HEK293 (cell line): ENCODE data around the gene ARG2.

ENCODE experiments used
- CTCF ChIP-seq: fragments of 450-650 bp; formaldehyde crosslinking; IDR thresholded peaks from 2 replicates; pipeline ENCODE4 v1.5.1; 2016; ENCODE audit warnings: missing biosample characterization, missing genetic modification characterization
- KLF9 ChIP-seq: fragments of 450-650 bp; formaldehyde crosslinking; IDR thresholded peaks from 2 replicates; pipeline ENCODE4 v1.5.1; 2016; ENCODE audit warnings: missing biosample characterization, missing genetic modification characterization, low read depth
- SP2 ChIP-seq: fragments of 450-650 bp; formaldehyde crosslinking; IDR thresholded peaks from 2 replicates; pipeline ENCODE4 v1.5.1; 2016; ENCODE audit warnings: missing biosample characterization, missing genetic modification characterization
- ZBTB8A ChIP-seq: fragments of 450-650 bp; formaldehyde crosslinking; IDR thresholded peaks from 2 replicates; pipeline ENCODE4 v1.5.1; 2016; ENCODE audit warnings: missing biosample characterization, missing genetic modification characterization
- TF ChIP-seq, protein P1 (sequence below): fragments of 450-650 bp; formaldehyde crosslinking; IDR thresholded peaks from 2 replicates; pipeline ENCODE4 v1.5.1; 2016; ENCODE audit warnings: missing biosample characterization, missing genetic modification characterization

DNA sequence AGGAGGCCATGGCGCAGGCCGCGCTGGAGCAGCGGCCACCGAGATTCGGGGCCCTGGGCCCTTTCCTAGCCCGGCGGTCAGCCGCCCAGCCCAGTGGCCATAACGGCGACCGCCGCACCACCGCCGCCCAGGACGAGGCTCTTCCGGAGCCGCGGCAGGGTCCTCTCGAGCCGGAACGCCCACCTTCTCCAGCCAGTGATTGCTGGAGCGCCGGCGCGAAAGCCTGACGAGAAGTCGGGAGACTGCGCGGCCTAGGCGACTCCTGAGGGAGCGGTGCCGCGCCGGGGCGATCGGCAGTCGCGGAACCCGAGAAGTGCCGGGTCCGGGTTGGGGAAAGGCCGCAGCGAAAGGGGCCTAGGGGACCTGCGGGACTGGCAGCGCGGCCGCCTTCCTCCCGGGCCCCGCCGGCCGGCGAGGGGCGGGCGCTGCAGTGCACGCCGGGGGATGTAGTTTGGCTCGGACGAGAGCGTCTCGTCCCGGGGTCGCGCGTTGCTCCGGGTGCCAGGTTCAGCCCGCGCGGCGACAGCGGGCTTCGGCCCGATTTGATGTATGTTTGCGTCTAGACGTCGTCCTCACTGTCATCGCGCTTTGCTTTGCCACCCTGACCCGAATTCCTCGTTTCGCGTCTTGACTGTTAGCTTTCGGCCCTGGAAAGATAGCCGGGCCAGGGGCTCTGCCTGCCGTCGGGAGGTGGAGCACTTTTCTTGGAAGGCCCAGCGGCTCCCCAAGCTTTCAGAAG, 54.9 kb downstream of the ARG2 start, which contains the start of gene VTI1B:
- TF ChIP-seq KLF9 (tag by site-specific recombination): peak; percentile 72
- peak; percentile 61 for TF ChIP-seq SP2 (tag by site-specific recombination)
- TF ChIP-seq, protein P1, sequence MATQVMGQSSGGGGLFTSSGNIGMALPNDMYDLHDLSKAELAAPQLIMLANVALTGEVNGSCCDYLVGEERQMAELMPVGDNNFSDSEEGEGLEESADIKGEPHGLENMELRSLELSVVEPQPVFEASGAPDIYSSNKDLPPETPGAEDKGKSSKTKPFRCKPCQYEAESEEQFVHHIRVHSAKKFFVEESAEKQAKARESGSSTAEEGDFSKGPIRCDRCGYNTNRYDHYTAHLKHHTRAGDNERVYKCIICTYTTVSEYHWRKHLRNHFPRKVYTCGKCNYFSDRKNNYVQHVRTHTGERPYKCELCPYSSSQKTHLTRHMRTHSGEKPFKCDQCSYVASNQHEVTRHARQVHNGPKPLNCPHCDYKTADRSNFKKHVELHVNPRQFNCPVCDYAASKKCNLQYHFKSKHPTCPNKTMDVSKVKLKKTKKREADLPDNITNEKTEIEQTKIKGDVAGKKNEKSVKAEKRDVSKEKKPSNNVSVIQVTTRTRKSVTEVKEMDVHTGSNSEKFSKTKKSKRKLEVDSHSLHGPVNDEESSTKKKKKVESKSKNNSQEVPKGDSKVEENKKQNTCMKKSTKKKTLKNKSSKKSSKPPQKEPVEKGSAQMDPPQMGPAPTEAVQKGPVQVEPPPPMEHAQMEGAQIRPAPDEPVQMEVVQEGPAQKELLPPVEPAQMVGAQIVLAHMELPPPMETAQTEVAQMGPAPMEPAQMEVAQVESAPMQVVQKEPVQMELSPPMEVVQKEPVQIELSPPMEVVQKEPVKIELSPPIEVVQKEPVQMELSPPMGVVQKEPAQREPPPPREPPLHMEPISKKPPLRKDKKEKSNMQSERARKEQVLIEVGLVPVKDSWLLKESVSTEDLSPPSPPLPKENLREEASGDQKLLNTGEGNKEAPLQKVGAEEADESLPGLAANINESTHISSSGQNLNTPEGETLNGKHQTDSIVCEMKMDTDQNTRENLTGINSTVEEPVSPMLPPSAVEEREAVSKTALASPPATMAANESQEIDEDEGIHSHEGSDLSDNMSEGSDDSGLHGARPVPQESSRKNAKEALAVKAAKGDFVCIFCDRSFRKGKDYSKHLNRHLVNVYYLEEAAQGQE: no peak
- peak; percentile 67 for TF ChIP-seq CTCF
- TF ChIP-seq ZBTB8A (tag by site-specific recombination): no peak; the same call in none of the 2 replicates
